Duodenal mucosa (tissue), 2 donors: ENCODE measurements around the gene ATG4A.

Source experiments
- H3K27ac ChIP-seq: one replicate; pipeline ENCODE4 v1.7.0; 2013; ENCODE audit warnings: low read depth, low read length
- H3K27me3 ChIP-seq, 2 donors: one replicate each; pipeline ENCODE4 v1.7.0; 2013; ENCODE audit warnings: low read length in 2 of 2, control low read depth in 1 of 2; ENCODE audit not compliant: insufficient read depth in 2 of 2, control insufficient read depth in 1 of 2
- H3K36me3 ChIP-seq, 2 donors: one replicate each; pipeline ENCODE4 v1.7.0; 2013; ENCODE audit warnings: low read length in 2 of 2, control low read depth in 1 of 2; ENCODE audit not compliant: insufficient read depth in 2 of 2, control insufficient read depth in 1 of 2
- H3K4me1 ChIP-seq, 2 donors: one replicate each; pipeline ENCODE4 v1.7.0; 2013; ENCODE audit warnings: low read length in 2 of 2, control low read depth in 1 of 2; ENCODE audit not compliant: insufficient read depth in 2 of 2, control insufficient read depth in 1 of 2
- H3K4me3 ChIP-seq, 2 donors: one replicate each; pipeline ENCODE4 v1.7.0; 2013; ENCODE audit warnings: low read length in 2 of 2, low read depth in 1 of 2
- H3K9ac ChIP-seq, 2 donors: one replicate each; pipeline ENCODE4 v1.7.0; 2013; ENCODE audit warnings: low read length in 2 of 2, low read depth in 1 of 2
- H3K9me3 ChIP-seq, 2 donors: one replicate each; pipeline ENCODE4 v1.7.0; 2013; ENCODE audit warnings: low read length in 2 of 2, control low read depth in 1 of 2; ENCODE audit not compliant: control insufficient read depth in 1 of 2

Gene ATG4A

DNA sequence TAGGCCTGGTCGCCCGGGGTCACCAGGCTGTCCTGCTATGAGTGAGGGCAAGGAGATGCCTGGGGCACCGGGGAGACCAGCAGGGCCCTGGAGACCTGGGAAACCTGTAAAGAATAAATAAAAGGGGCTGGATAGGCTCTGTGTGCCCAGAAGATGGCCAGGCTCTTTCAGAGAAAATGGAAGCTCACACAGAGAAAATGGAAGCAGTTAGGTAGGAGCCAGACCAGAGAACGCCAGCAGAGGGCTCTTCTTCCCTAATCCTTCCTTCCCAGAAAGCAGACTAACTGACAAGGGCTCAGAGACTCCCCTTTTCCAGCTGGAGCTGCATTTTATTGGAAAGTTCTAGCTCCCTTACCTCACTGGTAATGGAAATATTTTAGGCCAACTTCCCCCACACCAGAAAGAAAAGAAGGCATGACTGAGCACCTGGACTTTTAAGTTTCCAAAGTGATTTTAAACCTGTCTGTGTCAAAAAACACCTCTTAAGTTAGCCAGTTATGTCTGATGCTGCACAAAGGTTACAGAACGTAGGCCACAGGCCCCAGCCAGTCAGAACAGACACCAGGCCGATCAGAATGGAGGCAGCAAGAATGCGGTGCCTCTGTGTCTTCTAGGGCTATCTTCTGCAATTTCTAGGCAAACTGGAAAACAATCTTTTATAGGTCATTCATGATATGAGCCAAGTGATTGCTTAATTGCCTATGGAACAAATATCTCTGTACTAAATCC is 74.0 kb downstream of the ATG4A start:
- H3K9ac ChIP-seq: no peak overlapping the region

DNA sequence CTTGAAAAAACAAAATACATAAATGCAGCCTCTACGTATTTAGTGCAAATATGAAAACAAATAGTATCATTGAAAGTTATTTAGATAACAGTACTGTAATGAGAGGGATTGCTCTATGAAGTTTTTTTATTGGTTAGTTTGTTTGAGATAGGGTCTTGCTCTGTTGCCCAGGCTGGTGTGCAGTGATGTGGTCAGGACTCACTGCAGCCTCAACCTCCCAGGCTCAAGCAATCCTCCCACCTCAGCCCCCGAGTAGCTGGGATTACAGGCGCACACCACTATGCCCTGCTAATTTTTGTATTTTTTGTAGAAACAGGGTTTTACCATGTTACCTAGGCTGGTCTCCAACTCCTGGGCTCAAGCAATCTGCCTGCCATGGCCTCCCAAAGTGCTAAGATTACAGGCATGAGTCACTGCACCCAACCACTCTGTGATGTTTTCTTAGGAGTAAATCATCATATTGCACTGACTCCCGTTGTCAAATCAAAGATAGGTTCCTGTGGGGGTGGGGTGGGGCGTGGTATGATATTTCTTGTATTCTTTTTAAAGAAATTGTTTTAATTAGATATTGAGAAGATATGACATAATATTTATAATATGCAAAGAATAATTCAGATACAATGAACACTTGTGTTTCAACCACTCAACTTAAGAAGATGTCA is 75.8 kb downstream of the ATG4A start:
- Histone ChIP-seq H3K36me3 (no peaks in the 10 kb centered on the region), H3K27ac (no peak overlapping the region), H3K9me3 (no peaks in the 10 kb centered on the region), H3K4me3 (no peak overlapping the region), H3K27me3 (no peaks in the 10 kb centered on the region), H3K9ac (no peak overlapping the region), H3K4me1 (no peaks in the 10 kb centered on the region)

More for the DNA sequence above, 74.0 kb downstream of the ATG4A start:
- Histone ChIP-seq H3K27me3 (no peaks in the 10 kb centered on the region), H3K27ac (no peak overlapping the region), H3K9me3 (no peaks in the 10 kb centered on the region), H3K36me3 (no peaks in the 10 kb centered on the region), H3K4me1 (no peaks in the 10 kb centered on the region), H3K4me3 (no peak overlapping the region)

DNA sequence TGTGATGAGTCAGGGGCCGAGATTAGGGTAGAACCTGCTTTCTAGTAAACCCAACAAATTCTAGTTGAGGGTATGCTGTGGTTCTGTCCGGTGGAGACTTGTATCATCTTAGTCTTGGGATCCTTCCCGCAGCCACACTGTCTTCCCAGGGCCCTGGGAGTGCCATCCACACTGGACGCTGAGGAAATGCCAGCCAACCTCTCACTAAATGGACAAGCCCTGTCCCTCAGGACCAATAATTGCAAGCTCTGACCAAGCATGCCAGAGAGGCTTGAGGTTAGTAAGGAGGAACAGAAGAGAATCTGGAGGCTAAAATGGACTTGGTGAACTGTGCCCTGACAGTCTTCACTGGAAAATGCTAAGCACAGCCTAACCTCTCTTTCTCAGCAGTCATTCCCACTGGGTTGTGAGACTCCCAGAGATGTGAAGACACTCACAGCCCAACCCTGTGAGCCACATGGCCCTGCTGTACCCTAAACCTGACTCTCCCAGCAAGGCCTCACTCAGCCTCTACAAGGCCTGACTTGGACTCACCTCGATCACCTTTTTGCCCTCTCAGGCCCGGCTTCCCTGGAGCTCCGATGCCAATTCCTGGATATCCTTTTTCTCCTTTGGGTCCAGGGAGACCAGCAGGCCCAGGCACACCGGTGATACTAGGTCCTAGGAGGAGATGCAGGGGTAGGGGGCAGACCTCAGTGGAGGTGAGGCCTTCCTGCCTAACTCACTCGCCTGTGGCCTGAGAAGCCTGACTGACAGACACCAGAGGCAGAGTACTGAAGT is 77.6 kb downstream of the ATG4A start:
- no peak overlapping the region for H3K4me3 ChIP-seq
- H3K27me3 ChIP-seq: no peaks in the 10 kb centered on the region
- H3K9me3 ChIP-seq: no peaks in the 10 kb centered on the region
- H3K27ac ChIP-seq: no peak overlapping the region
- no peaks in the 10 kb centered on the region for H3K4me1 ChIP-seq
- no peak overlapping the region for H3K9ac ChIP-seq
- H3K36me3 ChIP-seq: no peaks in the 10 kb centered on the region

DNA sequence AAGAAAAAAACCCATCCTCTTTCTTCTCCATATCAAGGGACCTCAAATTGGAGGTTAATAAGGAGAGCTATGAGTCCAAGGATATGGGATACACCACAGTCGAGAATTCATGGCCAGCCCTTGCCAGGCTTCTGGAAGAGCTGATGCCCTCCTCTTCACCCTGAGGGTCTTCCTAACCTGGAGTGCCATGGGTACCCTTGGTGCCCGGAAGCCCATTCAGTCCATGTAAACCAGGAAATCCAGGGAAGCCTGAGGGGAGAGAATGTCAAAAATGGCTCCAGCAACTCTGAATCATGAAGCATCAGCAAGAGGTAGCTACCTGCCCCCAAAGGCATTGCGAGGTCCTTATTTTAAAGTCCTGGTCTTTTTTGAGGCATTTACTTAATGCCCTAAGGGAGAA is 78.2 kb downstream of the ATG4A start:
- Histone ChIP-seq H3K4me3 (no peak overlapping the region), H3K9me3 (no peaks in the 10 kb centered on the region), H3K36me3 (no peaks in the 10 kb centered on the region), H3K27me3 (no peaks in the 10 kb centered on the region), H3K4me1 (no peaks in the 10 kb centered on the region), H3K9ac (no peak overlapping the region), H3K27ac (no peak overlapping the region)

DNA sequence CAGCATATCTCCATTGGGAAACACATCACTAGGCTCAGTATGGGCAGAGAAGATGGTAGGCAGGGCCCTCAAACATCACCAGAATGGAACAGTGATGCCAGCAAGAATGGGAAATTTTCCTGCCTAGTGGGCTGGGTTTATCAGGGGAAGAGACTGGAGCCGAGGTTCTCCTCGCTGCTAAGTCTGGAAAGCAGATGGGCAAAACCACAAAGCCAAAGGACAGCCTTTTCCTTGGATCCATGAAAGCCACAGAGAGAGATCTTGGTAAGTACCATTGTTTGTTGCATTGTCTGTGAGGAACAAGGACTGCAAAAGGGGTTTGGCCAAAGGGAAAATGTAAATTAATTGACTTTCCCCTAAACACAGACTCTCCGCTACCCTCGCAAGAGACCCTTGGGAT is 80.1 kb downstream of the ATG4A start:
- H3K27me3 ChIP-seq: no peaks in the 10 kb centered on the region
- H3K27ac ChIP-seq: no peak overlapping the region
- H3K4me3 ChIP-seq: no peak overlapping the region
- no peak overlapping the region for H3K9ac ChIP-seq
- H3K4me1 ChIP-seq: no peaks in the 10 kb centered on the region
- no peaks in the 10 kb centered on the region for H3K9me3 ChIP-seq
- H3K36me3 ChIP-seq: no peaks in the 10 kb centered on the region

DNA sequence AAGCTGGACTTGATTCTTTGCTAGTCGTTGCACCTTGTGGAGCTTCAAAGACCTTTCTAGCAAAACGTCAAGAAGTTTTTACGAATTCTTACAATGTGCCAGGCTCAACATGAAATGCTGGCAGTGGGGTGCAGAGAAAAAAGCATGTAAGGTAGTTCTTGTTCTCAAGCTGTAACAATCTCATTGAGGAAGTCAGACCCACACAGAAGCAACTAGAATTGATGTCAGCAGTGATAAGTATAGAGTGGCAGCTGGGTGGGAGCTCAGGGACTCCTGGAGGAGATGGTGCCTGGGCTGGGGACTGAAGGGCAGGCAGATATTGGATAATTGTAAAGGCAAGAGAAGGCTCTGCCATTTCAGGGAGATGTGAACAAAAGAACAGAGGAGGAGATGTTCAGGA is 82.3 kb downstream of the ATG4A start:
- Histone ChIP-seq H3K9me3 (no peaks in the 10 kb centered on the region), H3K36me3 (no peaks in the 10 kb centered on the region), H3K4me3 (no peak overlapping the region)

DNA sequence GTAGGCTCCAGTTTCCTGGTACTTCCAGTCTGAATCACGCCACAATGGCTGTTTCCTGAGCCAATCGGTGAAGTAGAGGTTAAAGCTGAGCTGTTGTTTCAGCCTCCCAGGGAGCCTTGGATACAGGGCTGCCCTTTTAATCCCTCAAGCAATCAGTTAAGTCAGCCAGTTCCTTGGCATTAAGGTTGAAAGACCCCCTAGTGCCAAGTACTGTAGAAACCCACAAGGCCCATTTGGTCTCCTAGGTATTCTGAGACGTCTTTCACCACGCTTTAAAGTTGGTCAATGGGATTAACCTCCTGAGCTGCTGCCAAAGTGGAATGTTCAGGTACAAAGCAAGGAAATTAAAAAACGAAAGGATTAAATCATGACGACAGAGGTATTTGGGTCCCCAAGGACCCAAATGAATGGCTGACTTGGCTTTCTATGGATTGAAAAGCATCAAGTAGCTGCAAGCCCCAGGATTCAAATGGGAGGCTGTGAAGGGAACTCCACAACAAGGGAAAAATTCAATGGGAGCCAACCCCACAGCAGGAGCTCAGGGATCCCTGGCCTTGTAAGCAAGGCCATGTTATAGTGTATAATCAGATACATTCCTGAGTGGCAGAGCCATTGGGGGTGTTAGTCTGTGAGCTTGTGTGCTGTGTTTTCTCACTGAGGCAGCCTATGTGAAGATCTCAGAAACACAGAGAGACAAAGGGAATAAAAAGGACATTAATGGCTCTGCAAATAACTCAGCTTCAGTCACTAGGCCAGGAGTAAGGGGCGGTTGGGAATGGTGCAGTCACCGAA is 86.0 kb downstream of the ATG4A start:
- Histone ChIP-seq H3K27me3 (no peaks in the 10 kb centered on the region), H3K27ac (no peak overlapping the region), H3K36me3 (no peaks in the 10 kb centered on the region), H3K4me3 (no peak overlapping the region), H3K9me3 (no peaks in the 10 kb centered on the region), H3K9ac (no peak overlapping the region), H3K4me1 (no peaks in the 10 kb centered on the region)

More for the DNA sequence above, 82.3 kb downstream of the ATG4A start:
- H3K27ac ChIP-seq: no peak overlapping the region
- H3K9ac ChIP-seq: no peak overlapping the region
- H3K27me3 ChIP-seq: no peaks in the 10 kb centered on the region
- H3K4me1 ChIP-seq: no peaks in the 10 kb centered on the region

DNA sequence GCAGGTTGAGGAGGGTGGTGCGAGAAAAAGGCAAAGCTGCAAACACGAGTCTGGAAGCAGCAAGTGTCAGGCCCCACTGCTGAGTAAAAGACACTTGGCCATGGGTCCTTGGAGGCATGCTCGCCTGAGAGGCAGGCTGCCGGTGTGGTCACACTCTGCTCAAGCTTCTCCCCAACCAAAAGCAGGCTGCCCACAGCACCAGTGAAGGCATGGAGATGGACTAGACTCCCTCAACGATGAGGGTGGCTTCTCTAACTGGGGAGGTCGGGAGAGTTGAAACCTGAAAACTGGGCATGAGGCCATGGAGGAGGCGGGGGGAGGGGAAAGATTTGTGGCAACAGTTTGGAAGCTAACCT is 86.5 kb downstream of the ATG4A start:
- H3K27ac ChIP-seq: no peak overlapping the region

DNA sequence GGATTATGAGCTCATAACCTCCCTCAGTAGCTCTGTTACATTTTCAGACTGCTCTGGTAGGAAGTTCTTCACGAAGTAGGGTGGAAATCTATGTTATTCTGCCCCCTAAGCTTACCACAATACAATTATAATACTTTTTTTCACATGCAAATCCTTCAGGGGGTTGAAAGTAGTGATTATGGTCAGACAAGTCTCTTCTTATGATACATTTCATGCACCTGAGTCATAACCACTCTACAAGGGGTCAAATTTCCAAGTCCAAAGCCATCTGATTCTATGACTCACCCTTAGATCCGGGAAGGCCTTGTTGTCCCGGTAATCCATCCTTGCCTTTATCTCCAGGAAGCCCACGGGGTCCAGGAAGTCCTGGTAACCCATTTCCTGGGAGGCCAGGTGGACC is 95.2 kb downstream of the ATG4A start:
- no peak overlapping the region for H3K27ac ChIP-seq
- no peak overlapping the region for H3K9ac ChIP-seq
- H3K4me3 ChIP-seq: no peak overlapping the region
- no peaks in the 10 kb centered on the region for H3K4me1 ChIP-seq
- H3K36me3 ChIP-seq: no peaks in the 10 kb centered on the region
- no peaks in the 10 kb centered on the region for H3K9me3 ChIP-seq
- no peaks in the 10 kb centered on the region for H3K27me3 ChIP-seq

More for the DNA sequence above, 86.5 kb downstream of the ATG4A start:
- H3K4me3 ChIP-seq: no peak overlapping the region
- no peaks in the 10 kb centered on the region for H3K36me3 ChIP-seq
- H3K9me3 ChIP-seq: no peaks in the 10 kb centered on the region
- no peaks in the 10 kb centered on the region for H3K4me1 ChIP-seq
- no peak overlapping the region for H3K9ac ChIP-seq
- H3K27me3 ChIP-seq: no peaks in the 10 kb centered on the region

DNA sequence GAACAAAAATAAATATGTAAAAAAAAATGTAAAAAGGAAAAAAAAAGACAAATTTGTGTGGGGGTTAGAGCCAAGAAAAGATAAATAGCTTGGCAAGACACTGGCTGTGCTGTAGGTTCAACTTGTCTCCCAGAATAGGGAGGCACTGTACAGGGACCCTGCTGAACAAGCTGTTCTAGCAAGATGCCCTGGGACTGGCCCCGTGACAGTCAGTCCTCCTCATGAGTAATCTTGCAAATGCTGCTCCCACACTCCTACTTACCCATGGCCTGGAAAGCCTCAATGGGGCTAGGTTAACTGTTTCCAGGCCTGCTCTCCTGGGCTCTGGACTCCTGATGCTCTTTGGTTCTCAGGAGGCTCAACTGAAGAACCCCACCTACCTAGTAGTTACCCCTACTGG is 106.8 kb downstream of the ATG4A start:
- no peak overlapping the region for H3K27ac ChIP-seq
- no peaks in the 10 kb centered on the region for H3K27me3 ChIP-seq
- H3K9ac ChIP-seq: no peak overlapping the region
- H3K4me3 ChIP-seq: no peak overlapping the region
- H3K9me3 ChIP-seq: no peaks in the 10 kb centered on the region
- H3K36me3 ChIP-seq: no peaks in the 10 kb centered on the region
- no peaks in the 10 kb centered on the region for H3K4me1 ChIP-seq
